GM19452 (cell line): ENCODE data around the gene UPK3A.
"Not testable (repeated sequence)": the region's sequence is repeated elsewhere in the genome, so short reads cannot be mapped to it uniquely, and the experiment has no call there.

ENCODE experiments used
- ATAC-seq: cut with Tn5 transposase; IDR thresholded peaks from one replicate; pipeline ENCODE4 v1.9.1; 2021; ENCODE audit not compliant: unreplicated experiment

UPK3A gene

DNA sequence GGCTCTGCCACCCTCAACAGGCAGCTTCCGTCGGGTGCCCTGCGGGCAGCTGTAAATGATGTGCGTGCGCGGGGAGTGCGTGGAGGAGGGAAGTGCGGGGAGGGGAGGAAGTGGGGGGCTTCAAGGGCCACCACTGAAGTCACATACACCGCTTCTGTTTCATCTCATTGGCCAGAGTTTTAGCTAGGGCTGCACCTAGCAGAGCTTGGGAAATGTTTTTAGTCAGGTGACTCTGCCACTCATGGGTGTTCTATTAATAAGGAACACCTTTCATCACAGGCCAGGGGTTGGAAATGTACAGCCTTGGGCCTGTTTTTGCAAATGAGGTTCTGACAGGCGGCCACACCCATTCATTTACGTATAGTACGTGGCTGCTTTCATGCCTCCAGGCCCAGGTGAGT, 39.6 kb downstream of the UPK3A start:
- no peak for ATAC-seq

DNA sequence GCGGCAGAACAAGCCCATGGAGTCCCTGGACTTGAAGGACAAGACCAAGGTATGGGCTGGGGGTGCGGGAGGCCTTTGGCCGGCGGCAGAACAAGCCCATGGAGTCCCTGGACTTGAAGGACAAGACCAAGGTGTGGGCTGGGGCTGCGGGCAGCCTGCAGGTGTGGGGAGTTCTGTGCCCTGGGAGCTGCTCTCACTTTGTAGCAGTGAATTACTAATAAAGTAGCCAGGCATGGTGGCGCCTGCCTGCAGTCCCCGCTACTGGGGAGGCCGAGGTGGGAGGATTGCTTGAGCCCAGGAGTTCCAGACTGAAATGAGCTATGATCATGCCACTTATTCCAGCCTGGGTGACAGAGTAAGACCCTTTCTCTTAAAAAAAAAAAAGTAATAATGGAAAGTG, 43.5 kb downstream of the UPK3A start:
- ATAC-seq: not testable (repeated sequence)

DNA sequence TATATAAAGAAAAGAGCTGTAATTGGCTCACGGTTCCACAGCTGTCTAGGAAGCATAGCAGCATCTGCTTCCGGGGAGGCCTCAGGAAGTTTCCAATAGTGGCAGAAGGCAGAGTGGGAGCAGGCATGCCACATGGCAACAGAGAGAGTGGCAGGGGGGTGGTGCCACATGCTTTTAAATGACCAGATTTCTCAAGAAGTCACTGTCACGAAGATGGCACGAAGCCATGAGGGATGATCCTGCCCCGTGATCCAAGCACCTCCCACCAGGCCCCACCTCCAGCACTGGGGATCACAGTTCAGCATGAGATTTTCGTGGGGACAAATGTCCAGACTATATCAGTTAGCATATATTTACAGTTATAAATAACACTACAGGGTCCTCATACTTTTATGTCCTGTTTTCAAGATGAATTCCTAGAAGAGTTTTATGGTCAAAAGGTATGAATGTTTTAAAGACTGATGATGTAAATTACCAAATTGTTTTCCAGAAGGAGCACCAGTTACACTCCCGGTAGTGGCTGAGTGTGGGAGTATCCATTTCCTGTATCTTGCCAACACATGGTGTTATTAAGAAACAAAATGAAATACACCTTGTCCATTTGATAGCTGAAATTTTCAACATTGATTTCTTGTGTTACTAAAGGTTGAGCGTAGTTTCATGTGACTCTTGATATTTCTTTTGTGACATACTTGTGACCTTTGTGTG, 44.2 kb downstream of the UPK3A start:
- ATAC-seq: no peak

DNA sequence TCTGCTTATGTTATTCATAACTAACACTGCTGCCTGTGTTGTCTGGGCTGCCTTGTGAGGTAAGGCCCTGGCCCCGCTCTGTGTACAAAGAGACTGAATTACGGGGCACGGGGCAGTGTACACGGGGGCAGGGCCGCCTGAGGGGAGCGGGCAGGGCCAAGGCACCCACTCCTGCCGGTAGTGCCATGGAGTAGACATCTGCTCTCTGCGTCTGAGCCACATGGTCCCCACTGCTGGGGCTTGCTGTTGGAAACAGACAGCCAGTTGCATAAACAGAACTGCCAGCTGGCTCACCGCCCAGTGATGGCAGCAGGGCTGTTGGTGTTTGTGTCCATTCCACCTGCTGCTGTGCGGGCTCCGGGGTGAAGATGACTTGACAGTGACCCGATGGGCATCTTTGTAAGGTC, 44.8 kb downstream of the UPK3A start:
- ATAC-seq: no peak

DNA sequence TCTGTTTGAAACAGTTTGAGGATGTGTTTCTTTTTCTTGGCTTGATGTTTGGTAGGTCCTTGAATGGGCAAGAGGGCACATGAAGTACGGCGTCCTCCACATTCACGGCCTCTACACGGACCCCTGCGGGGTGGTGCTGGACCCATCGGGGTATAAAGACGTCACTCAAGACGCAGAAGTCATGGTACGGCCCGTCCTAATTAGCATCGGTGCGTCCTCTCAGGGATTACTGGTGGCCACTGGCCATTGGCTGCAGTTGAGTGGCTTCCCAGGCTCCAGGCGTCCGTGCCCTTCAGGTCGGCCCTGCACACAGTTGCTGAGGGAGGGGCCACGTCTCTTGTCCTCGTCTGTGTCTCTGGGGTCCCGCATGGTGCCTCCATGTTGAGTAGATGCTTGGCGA, 45.8 kb downstream of the UPK3A start:
- ATAC-seq: no peak

DNA sequence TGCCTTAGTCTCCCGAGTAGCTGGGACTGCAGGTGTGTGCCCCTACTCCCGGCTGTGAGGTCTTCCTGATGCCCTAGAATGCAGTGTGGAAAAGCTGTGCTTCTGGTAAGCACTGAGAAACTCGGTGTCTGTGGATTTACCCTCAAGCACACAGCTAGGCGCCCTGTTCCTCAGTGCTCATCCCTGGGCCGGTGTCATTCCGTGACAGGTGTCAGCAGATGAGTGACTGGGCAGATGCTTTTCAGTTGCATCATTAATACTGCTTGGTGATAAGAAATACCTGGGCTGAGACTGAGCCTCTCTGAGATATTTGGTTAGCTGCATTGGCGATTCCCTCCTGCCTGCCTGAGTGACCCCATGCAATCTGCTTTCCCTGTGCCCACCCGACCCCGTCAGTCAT, 46.7 kb downstream of the UPK3A start:
- no peak for ATAC-seq

DNA sequence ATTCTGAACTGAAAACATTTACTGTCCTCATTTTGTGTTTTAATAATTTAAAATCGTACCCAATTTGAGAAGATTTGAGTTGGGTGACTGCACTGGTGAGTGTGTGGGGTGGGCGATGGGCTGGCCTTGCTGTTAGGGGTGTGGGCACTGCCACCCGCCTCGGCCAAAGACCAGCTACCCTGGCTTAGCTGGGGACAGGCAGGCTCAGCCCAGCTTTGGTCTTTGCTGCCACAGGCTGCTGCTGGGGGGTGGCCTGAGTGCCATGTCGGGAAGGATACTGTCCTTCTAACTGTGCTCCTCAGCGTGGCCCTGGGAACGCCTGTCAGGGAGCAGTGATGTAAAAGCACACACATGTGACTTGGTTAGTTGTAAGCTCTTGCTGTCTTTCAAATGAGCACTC, 47.3 kb downstream of the UPK3A start:
- no peak for ATAC-seq

DNA sequence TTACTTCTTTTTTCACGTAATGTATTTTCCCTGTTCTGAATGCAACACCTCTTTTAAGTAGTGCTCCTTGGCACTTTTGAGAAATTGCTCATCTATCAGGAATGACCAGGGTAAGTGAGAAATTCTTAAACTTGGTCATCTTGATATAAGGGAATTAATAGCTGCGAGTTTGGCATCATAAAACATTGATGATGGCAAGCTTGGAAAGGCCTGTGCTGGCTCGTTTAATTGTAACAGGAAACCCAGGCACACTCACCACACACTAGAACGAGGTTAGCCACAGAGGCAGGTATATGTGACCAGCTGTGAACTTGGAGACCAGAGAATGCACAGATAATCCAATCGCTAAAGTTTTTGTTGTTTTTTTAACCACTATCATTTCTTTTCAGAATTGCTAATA, 49.3 kb downstream of the UPK3A start:
- no peak for ATAC-seq

DNA sequence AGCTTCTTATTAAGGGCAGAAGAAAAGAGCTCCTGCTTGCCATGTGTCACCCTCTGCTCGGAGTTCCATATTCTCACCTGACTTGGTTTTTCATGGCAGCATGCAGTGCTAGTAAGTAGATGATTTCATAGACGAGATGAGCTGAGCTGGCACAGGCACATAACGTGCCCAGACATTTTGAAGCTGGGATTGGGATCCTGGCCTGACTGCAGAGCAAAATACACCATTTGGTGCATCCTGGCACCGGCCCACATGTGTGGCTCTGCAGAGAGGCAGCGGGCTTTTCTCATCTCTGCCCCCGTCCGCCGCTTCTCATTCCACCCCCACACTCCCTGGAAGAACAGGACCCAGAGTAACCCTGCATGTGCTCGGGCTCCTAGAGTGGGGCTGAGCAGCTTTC, 49.8 kb downstream of the UPK3A start:
- ATAC-seq: no peak

DNA sequence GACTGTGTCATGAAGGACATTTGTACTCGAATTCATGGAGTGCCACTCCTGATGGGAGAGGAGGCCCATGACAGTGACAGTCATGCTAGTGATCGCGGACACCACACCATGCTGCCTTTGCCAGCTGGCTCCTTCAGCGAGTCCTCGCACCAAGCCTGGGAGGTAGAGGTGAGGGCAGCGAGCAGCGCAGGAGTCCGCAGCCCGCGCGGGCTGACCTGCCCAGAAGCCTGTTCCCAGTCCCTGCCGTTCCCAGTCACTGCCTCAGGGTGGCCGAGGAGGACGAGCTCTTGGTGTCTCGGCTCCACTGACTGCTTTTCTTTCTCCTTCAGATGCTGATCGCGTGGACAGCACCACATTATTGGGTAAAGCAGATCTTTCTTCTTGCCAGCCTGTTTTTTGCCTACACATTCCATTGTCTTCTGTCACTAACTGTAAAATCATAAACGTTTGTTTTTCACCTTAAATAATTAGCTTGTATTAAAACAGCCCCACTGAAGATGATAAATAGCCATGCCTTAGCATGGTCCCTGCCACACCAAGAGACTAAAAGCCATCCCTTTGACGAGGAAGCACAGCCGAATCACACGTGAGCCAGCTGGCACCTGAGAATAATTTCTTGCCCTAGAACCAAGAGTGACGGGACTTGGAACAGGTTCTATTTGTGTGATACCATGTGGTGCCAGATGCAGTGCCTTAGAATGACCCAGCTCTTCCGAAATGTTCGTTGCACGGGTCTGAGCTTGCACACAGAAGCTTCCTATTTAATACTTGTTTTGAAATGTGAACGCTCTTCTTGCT, 50.5 kb downstream of the UPK3A start:
- no peak for ATAC-seq

DNA sequence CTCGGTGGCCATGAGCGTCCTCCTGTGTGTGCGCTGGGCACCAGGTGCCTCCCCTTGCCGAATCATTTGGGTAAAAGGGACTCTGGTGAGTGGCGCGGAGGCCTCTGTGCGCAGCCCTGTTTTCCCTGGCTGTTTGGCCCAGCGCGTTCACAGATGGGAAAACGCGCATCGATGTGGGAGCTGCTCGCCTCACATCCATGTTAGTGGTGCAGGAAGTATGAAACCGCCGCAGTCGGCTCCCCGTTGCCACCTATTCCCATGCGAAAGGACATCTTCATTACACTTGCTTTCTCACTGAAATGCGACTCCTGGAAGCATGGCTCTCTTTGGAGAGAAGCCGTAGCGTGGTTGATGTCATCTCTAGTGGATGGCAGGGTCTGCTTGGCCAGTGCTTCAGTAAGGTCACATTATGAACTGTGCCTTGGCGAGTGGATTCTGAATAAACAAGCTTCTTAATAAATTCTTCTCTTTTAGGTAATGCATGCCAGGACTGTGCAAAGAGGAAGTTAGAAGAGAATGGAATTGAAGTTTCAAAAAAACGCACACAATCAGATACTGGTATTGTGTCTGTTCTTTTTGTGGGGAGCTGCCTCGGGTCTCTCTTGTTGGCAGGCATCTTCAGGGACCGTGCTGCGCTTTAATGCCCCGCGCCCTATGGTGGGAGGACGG, 51.2 kb downstream of the UPK3A start:
- no peak for ATAC-seq

DNA sequence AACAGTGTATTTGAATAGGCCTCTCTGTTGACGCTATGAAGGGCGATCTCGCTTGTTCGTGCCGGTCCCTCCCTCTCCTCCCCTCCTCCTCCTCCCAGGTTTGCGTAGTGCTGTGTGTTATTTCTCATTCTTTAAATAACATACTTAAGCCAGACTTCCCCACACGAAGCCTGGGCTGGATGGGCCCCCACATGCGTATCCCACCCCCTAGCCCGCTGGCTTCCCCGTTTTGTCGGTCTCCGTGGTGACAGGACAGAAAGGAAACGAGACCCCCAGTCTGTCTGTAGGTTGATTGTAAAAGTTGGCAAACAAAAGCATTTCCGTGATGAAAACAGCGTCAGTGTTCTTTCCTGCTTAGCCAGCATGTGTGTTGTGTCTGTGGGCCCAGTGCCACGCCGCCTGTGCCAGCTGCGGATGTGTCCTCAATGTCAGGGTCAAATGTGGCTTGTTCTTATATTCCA, 52.3 kb downstream of the UPK3A start:
- ATAC-seq: no peak

DNA sequence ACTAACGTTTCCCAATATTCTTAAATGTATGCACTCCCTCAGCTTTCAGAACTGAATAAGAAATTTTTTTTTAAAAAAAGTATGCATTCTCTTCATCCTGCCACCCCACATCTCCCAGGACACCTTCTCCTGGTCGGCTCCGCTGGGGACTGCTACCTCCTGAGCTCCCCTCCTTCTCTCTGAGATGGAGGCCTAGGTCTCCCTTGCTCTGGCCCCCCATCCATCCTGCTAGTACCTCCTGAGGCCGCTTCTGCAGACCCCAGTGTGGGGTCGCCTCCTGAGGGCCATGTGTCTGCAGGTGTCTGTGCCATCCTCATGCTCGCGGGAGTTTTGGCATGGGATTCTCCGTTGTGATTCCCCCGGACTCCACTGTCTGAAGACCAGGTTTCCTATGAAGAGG, 52.8 kb downstream of the UPK3A start:
- ATAC-seq: no peak

DNA sequence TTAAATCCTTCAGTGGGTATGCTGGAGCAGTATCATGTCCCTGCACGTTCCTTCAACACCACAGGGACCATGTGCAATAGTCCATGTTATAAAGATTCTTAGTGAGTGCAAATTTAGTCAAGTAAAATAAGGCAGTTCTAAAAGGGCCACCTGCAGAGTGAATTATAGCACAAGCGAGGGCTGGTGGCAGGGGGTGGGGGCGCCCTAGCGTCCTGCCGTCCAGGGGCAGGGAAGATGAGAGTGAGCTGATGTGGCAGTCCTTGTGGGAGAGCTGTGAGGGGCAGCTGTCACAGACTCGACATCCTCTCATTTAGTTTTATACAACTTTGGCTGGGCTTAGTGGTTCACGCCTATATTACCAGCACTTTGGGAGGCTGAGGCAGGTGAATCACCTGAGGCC, 54.0 kb downstream of the UPK3A start:
- no peak for ATAC-seq

DNA sequence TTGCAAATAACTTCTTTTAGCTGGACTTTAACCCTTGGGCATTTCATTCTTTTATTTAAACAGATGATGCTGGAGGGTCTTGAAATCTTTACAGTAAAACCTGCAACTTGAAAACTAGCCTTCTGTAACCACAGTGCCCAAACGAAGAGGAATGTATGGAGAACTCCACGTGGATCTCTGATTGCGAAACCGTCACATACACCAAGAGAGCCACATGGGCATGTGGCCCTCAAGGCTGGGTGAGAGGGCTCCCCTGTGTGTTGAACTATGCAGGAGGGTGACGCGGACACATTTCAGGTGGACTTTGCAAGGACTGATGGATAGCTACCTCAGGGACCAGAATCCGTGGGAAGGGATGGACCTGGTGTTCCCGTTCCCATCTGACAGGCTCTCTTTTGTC, 55.6 kb downstream of the UPK3A start:
- ATAC-seq: no peak

DNA sequence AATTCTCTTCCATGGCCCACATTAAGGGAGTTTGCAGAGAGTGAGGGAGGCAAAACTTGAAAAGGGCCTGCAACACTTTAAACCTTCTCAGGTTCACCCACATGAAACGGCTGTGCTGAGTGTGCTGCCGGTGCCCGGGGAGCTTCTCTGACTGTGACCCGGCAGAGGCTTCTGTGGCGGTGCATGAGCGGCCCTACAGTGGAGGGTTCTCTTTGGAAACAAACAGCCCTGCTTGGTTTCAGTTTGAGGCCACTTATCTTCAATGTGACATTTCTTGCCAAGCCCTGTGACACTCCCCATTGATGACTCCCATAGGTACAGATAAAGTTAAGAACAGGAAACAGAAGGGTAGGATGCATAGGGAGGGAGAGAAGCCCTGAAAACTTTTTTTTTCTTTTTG, 56.7 kb downstream of the UPK3A start:
- ATAC-seq: no peak

DNA sequence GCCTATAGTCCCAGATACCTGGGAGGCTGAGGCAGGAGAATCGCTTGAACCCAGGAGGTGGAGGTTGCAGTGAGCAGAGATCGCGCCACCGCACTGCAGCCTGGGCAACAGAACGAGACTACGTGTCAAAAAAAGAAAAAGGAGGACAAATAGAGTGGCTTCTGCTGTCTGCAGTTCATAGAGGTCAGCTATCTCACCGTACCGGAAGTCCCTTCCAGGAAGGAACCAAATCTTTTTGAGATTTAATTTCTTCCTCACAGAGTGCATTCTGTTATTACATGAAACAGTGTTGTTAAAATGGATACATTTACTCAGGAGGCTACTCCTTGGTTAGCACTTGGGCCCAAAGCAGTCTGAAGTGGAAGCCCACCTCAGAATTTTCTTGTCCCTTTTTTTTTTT, 58.4 kb downstream of the UPK3A start:
- ATAC-seq: no peak

DNA sequence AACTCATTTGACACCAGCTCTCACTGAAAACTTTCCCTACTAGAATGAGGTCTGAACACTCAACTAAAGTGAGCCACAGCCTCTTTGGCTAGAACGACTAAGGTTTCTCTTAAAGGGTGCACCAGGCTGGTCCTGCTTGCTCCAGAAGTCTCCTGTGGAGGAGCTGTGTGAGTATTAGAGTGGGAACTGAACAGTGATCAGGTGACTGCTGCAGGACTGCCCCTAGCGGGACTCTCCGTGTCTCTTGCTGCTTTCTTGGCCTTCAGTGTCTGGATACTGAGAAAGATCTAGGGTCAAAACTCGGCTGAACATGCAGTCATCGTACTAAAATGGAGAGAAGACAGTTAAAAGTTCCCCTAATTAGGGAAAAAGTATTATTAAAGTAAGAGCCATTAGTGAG, 59.6 kb downstream of the UPK3A start:
- no peak for ATAC-seq
